Measurements from ENCODE around the gene ZEB1. TPM values are rescaled to one million over a fixed set of nuclear protein-coding genes. Genes with fewer than 3 reads are reported as not detected.

Gene ZEB1
- total and polyA plus RNA-seq, 10 of the 15 experiments (the other 5 are each of a cell fraction or from before 2014, with no cell fraction given) = 10.4 to 35.6 (median 24.5) TPM

DNA sequence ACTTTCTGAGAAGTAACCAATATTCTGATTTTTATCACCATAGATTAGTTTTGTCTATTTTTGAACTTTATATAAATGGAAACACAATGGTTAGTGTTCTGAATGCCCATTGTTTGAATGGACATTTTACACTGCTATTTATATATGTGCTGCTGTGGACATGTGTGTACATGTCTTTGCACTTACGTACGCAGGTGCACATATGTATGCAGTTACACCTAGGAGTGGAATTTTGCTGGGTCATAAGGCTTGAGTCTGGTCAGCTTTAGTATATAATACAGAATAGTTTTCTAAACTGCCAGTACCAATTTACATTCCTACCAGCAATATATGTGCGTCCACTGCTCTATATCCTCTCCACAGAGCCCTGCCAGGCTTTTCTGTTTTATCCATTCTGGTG lies 24.5 kb upstream of the ZEB1 start:
- H3K27me3 ChIP-seq (replicated peaks in 1 of 2; ENCODE audit: control insufficient read depth in 2 of 2, insufficient read depth in 2 of 2, low read length in 1 of 2) = no peaks in the 10 kb centered on the region
- H4K20me1 ChIP-seq (ENCODE audit: control insufficient read depth, insufficient read depth) = no peaks in the 10 kb centered on the region
- no peaks in the 10 kb centered on the region; the same call in 2 of the 3 replicates for H3K9me3 ChIP-seq (replicated peaks; ENCODE audit: control insufficient read depth, insufficient read depth, low read length)
- no peak overlapping the region for H3K27ac ChIP-seq (ENCODE audit: control insufficient read depth, insufficient read depth)
- H3K79me2 ChIP-seq (ENCODE audit: control insufficient read depth, insufficient read depth, low read length) = no peaks in the 10 kb centered on the region
- no peak for FAIRE-seq
- DNase-seq (ENCODE audit: low read depth, low spot score) = no peak
- ChIA-PET RAD21 (ENCODE audit: unreplicated experiment) (no interaction called here), SMC1A (ENCODE audit: uncharacterized antibody, unreplicated experiment) (interaction anchor here (1.6 kb wide), 1 partner anchor 10 kb away, joined by 7 read pairs; no protein-coding TSS in a partner anchor), POLR2A (no interaction called here), CTCF (interaction anchor here (0.6 to 1.0 kb wide), 2 partner anchors 9 to 84 kb away, joined by 3 read pairs; no protein-coding TSS in a partner anchor)
- no peaks in the 10 kb centered on the region for H3K36me3 ChIP-seq (ENCODE audit: control insufficient read depth in 2 of 2, insufficient read depth in 2 of 2, low read length in 1 of 2)
- no TSS peak for BruUV-seq (replicated peaks)
- no peak overlapping the region for H3K4me2 ChIP-seq (ENCODE audit: control insufficient read depth, insufficient read depth)
- 97% methylated on average over 3 of the region's 3 CpGs for WGBS (ENCODE audit: insufficient coverage, insufficient replicate concordance, low lambda C conversion rate, missing lambda C conversion rate)
- in situ Hi-C loops (cut with MboI) (no loop called here), intact Hi-C loops (cut with micrococcal nuclease; ENCODE audit: unreplicated experiment) (no loop called here)
- no peaks in the 10 kb centered on the region for H3K4me1 ChIP-seq (ENCODE audit: control insufficient read depth, insufficient read depth, low read length)
- no peak overlapping the region for H3K9ac ChIP-seq (ENCODE audit: control insufficient read depth, insufficient read depth, low read length)
- no peak overlapping the region for H3K4me3 ChIP-seq
- no peak overlapping the region for H2AFZ ChIP-seq (ENCODE audit: control insufficient read depth, low read depth, low read length)
- no peak for ATAC-seq
- TF ChIP-seq POU2F2 (IDR thresholded peaks at IDR 0.05; ENCODE audit: borderline replicate concordance, low read depth, low read length) (no peak), SIN3A (IDR thresholded peaks at IDR 0.05; ENCODE audit: low read depth, low read length) (no peak), NFYB (IDR thresholded peaks at IDR 0.05; ENCODE audit: insufficient read depth, low read depth, low read length) (no peak), HCFC1 (IDR thresholded peaks at IDR 0.05; ENCODE audit: low read length) (no peak), SRF (IDR thresholded peaks at IDR 0.05; ENCODE audit: low read depth in 2 of 2, low read length in 2 of 2) (no peak), MTA3 (IDR thresholded peaks at IDR 0.05; ENCODE audit: borderline replicate concordance, low read length) (no peak)

DNA sequence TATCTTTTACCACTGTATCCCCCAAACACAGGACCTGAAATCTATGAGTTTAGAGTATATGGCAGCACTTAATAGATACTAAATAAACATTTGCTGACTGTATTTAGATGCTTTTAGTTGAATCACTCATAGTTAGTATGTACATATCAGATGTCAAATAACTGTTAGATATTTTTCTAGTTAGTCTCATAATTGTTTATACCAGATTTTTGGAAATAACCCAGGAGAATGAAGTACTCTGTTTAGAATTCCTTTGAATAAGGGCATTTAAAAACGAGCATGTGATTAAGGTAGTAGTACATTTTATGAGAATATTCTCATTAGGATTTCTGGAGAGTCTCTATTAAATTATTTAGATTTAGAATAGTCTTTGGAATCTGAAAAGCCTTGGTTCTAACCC lies 22.3 kb upstream of the ZEB1 start:
- SMC1A ChIA-PET (ENCODE audit: uncharacterized antibody, unreplicated experiment) = no interaction called here
- Histone ChIP-seq H3K4me2 (ENCODE audit: control insufficient read depth, insufficient read depth) (no peak overlapping the region), H3K9me3 (replicated peaks; ENCODE audit: control insufficient read depth, insufficient read depth, low read length) (no peaks in the 10 kb centered on the region; the same call in 2 of the 3 replicates), H3K27me3 (replicated peaks in 1 of 2; ENCODE audit: control insufficient read depth in 2 of 2, insufficient read depth in 2 of 2, low read length in 1 of 2) (no peaks in the 10 kb centered on the region), H3K79me2 (ENCODE audit: control insufficient read depth, insufficient read depth, low read length) (no peaks in the 10 kb centered on the region), H2AFZ (ENCODE audit: control insufficient read depth, low read depth, low read length) (no peak overlapping the region), H3K4me3 (no peak overlapping the region), H4K20me1 (ENCODE audit: control insufficient read depth, insufficient read depth) (no peaks in the 10 kb centered on the region), H3K4me1 (ENCODE audit: control insufficient read depth, insufficient read depth, low read length) (no peaks in the 10 kb centered on the region), H3K9ac (ENCODE audit: control insufficient read depth, insufficient read depth, low read length) (no peak overlapping the region), H3K27ac (ENCODE audit: control insufficient read depth, insufficient read depth) (no peak overlapping the region), H3K36me3 (ENCODE audit: control insufficient read depth in 2 of 2, insufficient read depth in 2 of 2, low read length in 1 of 2) (no peaks in the 10 kb centered on the region)
- RAD21 ChIA-PET (ENCODE audit: unreplicated experiment) = no interaction called here
- in situ Hi-C loops (cut with MboI) (no loop called here), intact Hi-C loops (cut with micrococcal nuclease; ENCODE audit: unreplicated experiment) (no loop called here)
- BruUV-seq (replicated peaks) = no TSS peak
- FAIRE-seq = no peak
- WGBS (ENCODE audit: insufficient coverage, insufficient replicate concordance, low lambda C conversion rate, missing lambda C conversion rate) = 54% methylated on average over 1 of the region's 1 CpG
- ATAC-seq = no peak
- POLR2A ChIA-PET = no interaction called here
- CTCF ChIA-PET = no interaction called here
- no peak for DNase-seq (ENCODE audit: low read depth, low spot score)
- TF ChIP-seq CBX3 (IDR thresholded peaks at IDR 0.05; ENCODE audit: borderline replicate concordance, low read depth) (no peak), TAF1 (IDR thresholded peaks at IDR 0.05; ENCODE audit: borderline replicate concordance, low read depth, low read length) (no peak), LARP7 (IDR thresholded peaks at IDR 0.05) (no peak), PAX5 (IDR thresholded peaks at IDR 0.05; ENCODE audit: borderline replicate concordance, low read depth, low read length) (no peak), EZH2 (IDR thresholded peaks at IDR 0.05; ENCODE audit: borderline replicate concordance, control insufficient read depth, low read depth, low read length) (no peak), BHLHE40 (IDR thresholded peaks at IDR 0.05; ENCODE audit: borderline replicate concordance in 1 of 2, low read depth in 2 of 2, low read length in 1 of 2) (no peak), CHD1 (IDR thresholded peaks at IDR 0.05; ENCODE audit: low read depth, low read length) (no peak)
- TF ChIP-seq, protein P1, sequence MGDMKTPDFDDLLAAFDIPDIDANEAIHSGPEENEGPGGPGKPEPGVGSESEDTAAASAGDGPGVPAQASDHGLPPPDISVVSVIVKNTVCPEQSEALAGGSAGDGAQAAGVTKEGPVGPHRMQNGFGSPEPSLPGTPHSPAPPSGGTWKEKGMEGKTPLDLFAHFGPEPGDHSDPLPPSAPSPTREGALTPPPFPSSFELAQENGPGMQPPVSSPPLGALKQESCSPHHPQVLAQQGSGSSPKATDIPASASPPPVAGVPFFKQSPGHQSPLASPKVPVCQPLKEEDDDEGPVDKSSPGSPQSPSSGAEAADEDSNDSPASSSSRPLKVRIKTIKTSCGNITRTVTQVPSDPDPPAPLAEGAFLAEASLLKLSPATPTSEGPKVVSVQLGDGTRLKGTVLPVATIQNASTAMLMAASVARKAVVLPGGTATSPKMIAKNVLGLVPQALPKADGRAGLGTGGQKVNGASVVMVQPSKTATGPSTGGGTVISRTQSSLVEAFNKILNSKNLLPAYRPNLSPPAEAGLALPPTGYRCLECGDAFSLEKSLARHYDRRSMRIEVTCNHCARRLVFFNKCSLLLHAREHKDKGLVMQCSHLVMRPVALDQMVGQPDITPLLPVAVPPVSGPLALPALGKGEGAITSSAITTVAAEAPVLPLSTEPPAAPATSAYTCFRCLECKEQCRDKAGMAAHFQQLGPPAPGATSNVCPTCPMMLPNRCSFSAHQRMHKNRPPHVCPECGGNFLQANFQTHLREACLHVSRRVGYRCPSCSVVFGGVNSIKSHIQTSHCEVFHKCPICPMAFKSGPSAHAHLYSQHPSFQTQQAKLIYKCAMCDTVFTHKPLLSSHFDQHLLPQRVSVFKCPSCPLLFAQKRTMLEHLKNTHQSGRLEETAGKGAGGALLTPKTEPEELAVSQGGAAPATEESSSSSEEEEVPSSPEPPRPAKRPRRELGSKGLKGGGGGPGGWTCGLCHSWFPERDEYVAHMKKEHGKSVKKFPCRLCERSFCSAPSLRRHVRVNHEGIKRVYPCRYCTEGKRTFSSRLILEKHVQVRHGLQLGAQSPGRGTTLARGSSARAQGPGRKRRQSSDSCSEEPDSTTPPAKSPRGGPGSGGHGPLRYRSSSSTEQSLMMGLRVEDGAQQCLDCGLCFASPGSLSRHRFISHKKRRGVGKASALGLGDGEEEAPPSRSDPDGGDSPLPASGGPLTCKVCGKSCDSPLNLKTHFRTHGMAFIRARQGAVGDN (IDR thresholded peaks at IDR 0.05) = no peak
